Heart right ventricle (tissue), 16 donors: ENCODE measurements around the gene SALL1. TPM values are rescaled to one million over a fixed set of nuclear protein-coding genes. Genes with fewer than 3 reads are reported as not detected.

Experiments
- ATAC-seq, 8 donors: fragments of 200-7000 bp; cut with Tn5 transposase; one replicate each; pipeline ENCODE4 v1.9.1; 2020; ENCODE audit warnings: mild to moderate bottlenecking in 8 of 8, moderate library complexity in 8 of 8, moderate number of reproducible peaks in 1 of 8
- DNase-seq, 2 donors: peaks; one replicate each; pipeline ENCODE4 v3.0.0-alpha.2; 2020
- H3K27ac ChIP-seq, 10 donors: fragments of 200-600 bp; sonication (generic) in 2 of 10; one replicate each; pipeline versions ENCODE4 v1.5.0 to v1.8.0; 2020 to 2022; ENCODE audit warnings: mild to moderate bottlenecking in 3 of 10
- H3K27me3 ChIP-seq, 7 donors: fragments of 200-600 bp; one replicate each; pipeline ENCODE4 v1.8.0; 2021 to 2022; ENCODE audit warnings: mild to moderate bottlenecking in 2 of 7
- H3K36me3 ChIP-seq, 9 donors: fragments of 200-600 bp; sonication (generic) in 1 of 9; one replicate each; pipeline versions ENCODE4 v1.5.0 to v1.8.0; 2020 to 2022; ENCODE audit warnings: mild to moderate bottlenecking in 2 of 9
- H3K4me1 ChIP-seq, 9 donors: fragments of 200-600 bp; sonication (generic) in 1 of 9; one replicate each; pipeline versions ENCODE4 v1.5.0 to v1.8.0; 2020 to 2022; ENCODE audit warnings: mild to moderate bottlenecking in 4 of 9
- H3K4me3 ChIP-seq, 10 donors: fragments of 200-600 bp; sonication (generic) in 2 of 10; one replicate each; pipeline versions ENCODE4 v1.5.0 to v1.8.0; 2020 to 2022; ENCODE audit warnings: mild to moderate bottlenecking in 7 of 10, moderate library complexity in 2 of 10
- H3K9me3 ChIP-seq, 11 donors: fragments of 200-600 bp in 10 of 11; sonication (generic) in 2 of 11; one replicate each; pipeline versions ENCODE4 v1.5.0 to v1.8.0; 2013 to 2022; ENCODE audit warnings: mild to moderate bottlenecking in 2 of 11, control low read depth in 1 of 11, moderate library complexity in 1 of 11
- CTCF ChIP-seq, 9 donors: fragments of 200-600 bp; sonication (generic) in 2 of 9; IDR thresholded peaks; one replicate each; pipeline versions ENCODE4 v1.5.0 to v1.8.0; 2021 to 2022; ENCODE audit warnings: antibody characterized with exemption in 9 of 9, mild to moderate bottlenecking in 5 of 9, moderate library complexity in 1 of 9
- WGBS, 2 donors: extraction: QIAGEN DNeasy Blood & Tissue Kit; methylation state at CpG; one replicate each; pipeline ENCODE4 v1.1.7; 2013; ENCODE audit warnings: inconsistent platforms in 1 of 2; 5-methylcytosine and 5-hydroxymethylcytosine counted together
- intact Hi-C, 10 donors: fragments of 100-400 bp; cut with DNase I; formaldehyde crosslinking; loops; one replicate each; pipeline versions ENCODE4 v1.11.1 to v1.14.2; 2022
- polyA plus RNA-seq, 2 donors: library from polyadenylated mRNA; stranded (reverse); fragments of 200-250 nt; gene quantifications; one replicate each; pipeline ENCODE4 v1.2.3, GENCODE V29; 2013
- total RNA-seq, 10 donors: library from RNA; stranded (reverse); fragmentation: NEBNext Ultra II Directional in 3 of 10; extraction: Animal tissue kit (Norgen Biotek cat#: 25700) in 3 of 10; gene quantifications; one replicate each; pipeline versions ENCODE4 v1.2.1 to v1.2.4, GENCODE V29; 2021 to 2023
- donor health status: Arrhythmogenic right ventricular cardiomyopathy.
- donor health status: ischemic (EF 13 %, LVEDD 7.1; RV severe dilation, severe dysfunction).
- donor health status: healthy with polysubstance abuse.
- donor health status: DM: no; HTN: yes; CAD: no.
- donor health status: DM: no; HTN: no; CAD: no.
- donor health status: ischemic (EF 25% LVEDD 6.9; RV normal size, moderate dysfunction).
- donor health status: ischemic (EF 25% LVEDD 5.7; RV mildly dilated, moderate dysfunction).
- donor health status: healthy.
- donor health status: DM: yes; HTN: yes; CAD: no.
- donor health status: Ischemic cardiomyopathy.
- donor health status: ischemic (EF 35%, LVEDD 5.7; RV mildly dilated, moderate dysfunction).
- donor health status: nonischemic (EF 11% LVEDD 7.7; RV severe dilation, severe dysfunction).
- donor health status: DM: yes; HTN: yes; CAD: no.
- donor health status: PGD.
- donor health status: ischemic (EF 29% LVEDD 5.4; RV normal size, mild dysfunction).
- donor health status: nonischemic (EF 23%, LVEDD 6.1; RV moderate dilation, normal function).

The SALL1 gene
- total and polyA plus RNA-seq, 12 donors: 0.05 to 2.0 (median 0.32) TPM; not detected in 1

- ATAC-seq: no peak
- WGBS, 2 donors: 55 to 56% methylated on average over 16 of the region's 16 CpGs
- no peaks in the 10 kb centered on the region for H3K9me3 ChIP-seq
- H3K36me3 ChIP-seq: no peaks in the 10 kb centered on the region
- no peak for DNase-seq
- no peak overlapping the region for H3K27ac ChIP-seq
- peaks cover 0 to 34% (median 18%) of the 10 kb centered on the region in 9 donors for H3K4me1 ChIP-seq
- intact Hi-C loops: loop anchor here in 1 of 10 donors (10.0 kb wide), 1 partner anchor 606 kb away; no protein-coding TSS in a partner anchor
- peak overlapping the region in 3 of 10 donors; percentile 54 to 63 (median 55) for H3K4me3 ChIP-seq
- H3K27me3 ChIP-seq: peaks cover 25 to 98% (median 87%) of the 10 kb centered on the region in 7 donors
- no peak for TF ChIP-seq CTCF (IDR thresholded peaks at IDR 0.05)
These were observed 1.8 kb downstream of the SALL1 start for GRCh38 chr16:51149251-51149661.

- Histone ChIP-seq H3K27ac (no peak overlapping the region), H3K36me3 (no peaks in the 10 kb centered on the region), H3K4me1 (peaks cover 0 to 34% (median 18%) of the 10 kb centered on the region in 9 donors), H3K27me3 (peaks cover 24 to 97% (median 82%) of the 10 kb centered on the region in 7 donors), H3K4me3 (peak overlapping the region in 2 of 10 donors; percentile 54 to 63), H3K9me3 (no peaks in the 10 kb centered on the region)
- 77 to 85% methylated on average over 2 of the region's 2 CpGs for WGBS, 2 donors
- DNase-seq (no peak), ATAC-seq (no peak)
- no peak for TF ChIP-seq CTCF (IDR thresholded peaks at IDR 0.05)
- intact Hi-C loops: loop anchor here in 1 of 10 donors (10.0 kb wide), 1 partner anchor 606 kb away; no protein-coding TSS in a partner anchor
These were observed 2.3 kb downstream of the SALL1 start for GRCh38 chr16:51148678-51149228.

GRCh38 chr16:51147776-51148677 is 3.0 kb downstream of the SALL1 start:
- peaks cover 19 to 97% (median 82%) of the 10 kb centered on the region in 7 donors for H3K27me3 ChIP-seq
- H3K4me1 ChIP-seq: peaks cover 0 to 31% (median 18%) of the 10 kb centered on the region in 9 donors
- H3K36me3 ChIP-seq: no peaks in the 10 kb centered on the region
- H3K4me3 ChIP-seq: no peak overlapping the region
- TF ChIP-seq CTCF (IDR thresholded peaks at IDR 0.05): no peak
- intact Hi-C loops: loop anchor here in 1 of 10 donors (10.0 kb wide), 1 partner anchor 607 kb away; no protein-coding TSS in a partner anchor
- H3K9me3 ChIP-seq: no peaks in the 10 kb centered on the region
- ATAC-seq: no peak
- DNase-seq: no peak
- 72 to 84% methylated on average over 3 of the region's 3 CpGs for WGBS, 2 donors
- H3K27ac ChIP-seq: no peak overlapping the region

- TF ChIP-seq CTCF (IDR thresholded peaks at IDR 0.05): peak in 2 of 9 donors; percentile 18 to 23
- Histone ChIP-seq H3K36me3 (no peaks in the 10 kb centered on the region), H3K27ac (no peak overlapping the region), H3K4me3 (no peak overlapping the region), H3K4me1 (peaks cover 0 to 15% (median 8%) of the 10 kb centered on the region in 9 donors), H3K27me3 (peaks cover 15 to 90% (median 75%) of the 10 kb centered on the region in 7 donors), H3K9me3 (no peaks in the 10 kb centered on the region)
- DNase-seq (no peak), ATAC-seq (no peak)
- intact Hi-C loops: loop anchor here in 1 of 10 donors (10.0 kb wide), 1 partner anchor 608 kb away; no protein-coding TSS in a partner anchor
- 25 to 26% methylated on average over 6 of the region's 6 CpGs for WGBS, 2 donors
These were observed 4.7 kb downstream of the SALL1 start for GRCh38 chr16:51146256-51146924.
